NCI-H1092 treated with DMSO at 0.1 percent for 48 hours (cell line): Measurements from ENCODE around the gene ROBO1.
"Not testable (repeated sequence)": the region's sequence is repeated elsewhere in the genome, so short reads cannot be mapped to it uniquely, and the experiment has no call there.

Experiments
- DNase-seq: peaks from one replicate; lab custom pipeline; 2025; lab: John Stamatoyannopoulos, UW

The ROBO1 gene

GRCh38 chr3:79551321-79551892 lies 216.4 kb downstream of the ROBO1 start:
- no peak for DNase-seq

DNA sequence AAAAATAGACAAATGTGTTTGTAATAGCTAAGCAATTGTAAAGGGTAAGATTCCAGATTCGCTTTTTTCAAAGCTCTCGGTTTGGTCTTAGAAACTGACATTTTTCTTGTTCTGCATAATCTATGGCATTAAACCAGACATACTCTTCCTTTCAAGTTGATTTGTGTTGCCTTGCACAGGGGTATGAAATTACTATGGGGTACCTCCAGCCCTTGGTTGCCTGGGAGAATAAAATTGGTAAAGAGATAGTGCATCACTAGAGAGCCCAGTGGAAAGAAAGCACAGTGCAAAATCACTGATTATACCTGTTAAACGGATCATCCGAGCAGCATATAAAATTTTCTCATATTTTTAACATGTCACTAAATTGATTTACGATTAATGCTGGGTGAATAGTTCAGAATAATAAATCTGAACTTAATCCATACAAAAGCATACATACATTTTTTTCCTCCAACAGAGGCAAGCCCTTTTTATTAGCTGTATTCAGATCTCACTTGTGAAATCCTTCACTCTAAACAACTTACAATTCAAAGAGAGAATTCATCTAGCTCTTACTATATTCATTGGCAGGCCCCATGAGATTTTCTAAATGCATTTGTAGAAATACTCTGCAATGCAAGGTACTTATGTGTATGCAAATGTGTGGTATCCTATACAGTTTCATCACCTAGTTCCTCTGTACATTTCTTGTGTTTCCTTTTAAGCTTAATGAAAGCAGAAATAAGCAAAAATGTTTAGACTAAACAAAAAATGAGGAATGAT lies 224.4 kb downstream of the ROBO1 start:
- DNase-seq, result no peak

DNA sequence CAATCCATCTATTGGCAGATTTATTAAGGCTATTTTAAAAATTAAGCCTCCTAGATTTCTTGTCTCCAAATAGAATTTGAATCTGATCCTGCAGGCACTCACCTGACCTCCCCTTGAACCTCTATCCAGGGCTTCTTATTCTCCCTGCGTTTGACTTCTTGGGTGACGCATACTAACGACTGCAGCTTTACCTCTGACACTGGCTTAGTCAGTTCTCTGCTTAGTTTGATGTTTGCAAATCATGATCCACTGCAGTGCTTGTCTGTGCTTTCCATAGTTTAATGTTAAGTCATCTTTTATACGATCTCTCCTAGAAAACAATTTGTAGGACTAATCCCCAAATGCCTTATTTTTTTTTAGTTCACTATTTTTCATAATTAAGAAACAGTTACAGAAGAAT lies 233.1 kb downstream of the ROBO1 start:
- DNase-seq, result no peak

GRCh38 chr3:79531566-79532295 lies 236.1 kb downstream of the ROBO1 start:
- no peak for DNase-seq

GRCh38 chr3:79521221-79521848 lies 246.5 kb downstream of the ROBO1 start:
- peak; percentile 40 for DNase-seq

- peak; percentile 18 for DNase-seq
Measured at GRCh38 chr3:79517766-79518413, 249.9 kb downstream of the ROBO1 start.

DNA sequence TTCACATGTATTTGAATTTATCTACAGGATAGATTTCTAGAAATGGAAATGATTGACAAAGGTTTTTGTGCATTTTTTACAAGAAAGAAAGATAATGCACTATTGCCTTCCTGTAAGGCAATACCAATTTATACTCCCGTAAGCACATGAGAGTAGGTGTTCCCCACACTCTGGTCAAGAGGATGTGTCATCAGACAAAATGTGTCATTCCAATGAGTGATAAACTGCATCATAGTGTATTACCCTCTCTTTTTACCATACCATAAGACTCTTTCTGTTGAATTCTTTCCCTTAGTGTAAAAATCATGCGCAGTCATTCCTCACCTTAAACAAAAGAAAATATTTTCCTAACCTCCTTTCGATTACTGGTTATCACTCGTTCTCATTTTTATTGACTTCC lies 251.0 kb downstream of the ROBO1 start:
- no peak for DNase-seq

- no peak for DNase-seq
Measured at GRCh38 chr3:79515072-79515471, 252.7 kb downstream of the ROBO1 start.

DNA sequence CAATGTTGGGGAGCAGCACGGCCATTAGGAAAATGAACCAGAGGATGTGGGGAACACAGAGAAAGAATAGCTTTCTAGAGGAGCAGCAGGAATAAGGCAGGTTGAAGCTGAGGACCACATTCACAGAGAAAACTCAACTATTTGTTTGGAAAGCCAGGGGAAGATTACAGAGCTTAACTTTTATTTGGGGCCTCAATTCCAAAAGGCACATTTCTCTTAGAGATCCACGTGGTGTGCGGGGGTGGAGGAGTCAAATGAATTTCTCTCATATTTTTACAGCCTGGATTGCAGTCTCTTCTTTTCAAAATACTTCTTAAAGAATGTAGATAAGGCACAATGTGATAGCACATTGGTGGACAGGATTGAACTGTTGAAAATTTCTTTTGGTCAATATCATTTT lies 253.7 kb downstream of the ROBO1 start:
- no peak for DNase-seq

DNA sequence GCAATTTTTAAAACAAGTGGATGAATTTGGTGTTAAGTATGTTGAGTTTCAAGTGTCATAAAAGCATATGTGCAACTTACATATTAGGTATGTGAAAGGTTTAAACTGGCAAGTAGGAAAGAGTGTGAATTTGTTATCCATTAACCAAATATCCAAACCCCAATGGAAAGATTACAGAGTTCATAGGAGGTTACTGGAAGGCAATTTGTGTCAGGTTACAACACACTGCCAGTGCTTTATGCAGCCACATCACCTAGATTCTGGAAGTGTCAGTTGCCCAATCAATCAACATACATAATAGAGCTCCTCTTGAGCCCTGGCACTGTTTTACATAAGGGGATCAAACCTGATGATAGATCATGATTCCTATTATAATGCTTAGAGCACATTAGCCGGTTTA lies 261.0 kb downstream of the ROBO1 start:
- DNase-seq, result no peak

DNA sequence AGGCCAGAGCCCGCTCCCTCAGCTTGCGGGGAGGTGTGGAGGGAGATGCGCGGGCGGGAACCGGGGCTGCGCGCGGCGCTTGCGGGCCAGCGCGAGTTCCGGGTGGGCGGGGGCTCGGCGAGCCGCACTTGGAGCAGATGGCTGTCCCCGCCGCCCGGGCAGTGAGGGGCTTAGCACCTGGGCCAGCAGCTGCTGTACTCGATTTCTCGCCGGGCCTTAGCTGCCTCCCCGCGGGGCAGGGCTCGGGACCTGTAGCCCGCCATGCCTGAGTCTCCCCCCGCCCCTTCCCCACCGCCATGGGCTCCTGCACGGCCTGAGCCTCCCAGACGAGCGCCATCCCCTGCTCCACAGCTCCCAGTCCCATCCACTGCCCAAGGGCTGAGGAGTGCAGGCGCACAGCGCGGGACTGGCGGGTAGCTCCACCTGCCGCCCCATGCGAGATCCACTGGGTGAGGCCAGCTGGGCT lies 265.5 kb downstream of the ROBO1 start:
- DNase-seq, result not testable (repeated sequence)

GRCh38 chr3:79497447-79498111 lies 270.2 kb downstream of the ROBO1 start:
- DNase-seq, result peak; percentile 5

DNA sequence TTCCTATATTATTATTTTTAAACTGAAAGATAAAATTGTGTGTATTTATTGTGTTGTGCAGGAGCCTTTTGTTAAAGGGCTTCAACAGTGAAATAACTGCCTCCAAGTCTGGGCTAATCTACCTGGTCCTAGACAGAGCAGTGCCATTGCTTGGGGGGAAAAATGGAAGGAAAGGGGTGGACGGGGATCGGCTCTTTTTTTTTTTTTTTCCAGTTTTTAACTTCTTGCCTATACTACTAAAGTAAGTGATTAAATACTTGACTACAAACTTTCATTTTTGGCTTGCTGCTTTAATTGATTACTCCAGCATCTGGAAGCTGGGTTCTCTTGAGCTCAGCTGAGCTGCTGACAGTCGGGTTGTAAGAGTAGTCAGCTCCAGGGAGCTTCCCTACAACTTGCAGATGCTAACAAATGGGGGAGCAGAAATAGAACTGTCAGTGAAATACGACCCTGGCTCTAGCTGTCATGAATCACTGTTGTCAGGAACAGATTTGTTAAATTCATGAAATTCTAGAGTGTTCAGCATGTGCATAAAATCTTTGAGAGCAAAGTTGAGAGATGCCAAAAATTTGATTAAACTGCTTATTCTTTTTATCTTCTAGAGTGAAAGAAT lies 276.7 kb downstream of the ROBO1 start:
- no peak for DNase-seq

DNA sequence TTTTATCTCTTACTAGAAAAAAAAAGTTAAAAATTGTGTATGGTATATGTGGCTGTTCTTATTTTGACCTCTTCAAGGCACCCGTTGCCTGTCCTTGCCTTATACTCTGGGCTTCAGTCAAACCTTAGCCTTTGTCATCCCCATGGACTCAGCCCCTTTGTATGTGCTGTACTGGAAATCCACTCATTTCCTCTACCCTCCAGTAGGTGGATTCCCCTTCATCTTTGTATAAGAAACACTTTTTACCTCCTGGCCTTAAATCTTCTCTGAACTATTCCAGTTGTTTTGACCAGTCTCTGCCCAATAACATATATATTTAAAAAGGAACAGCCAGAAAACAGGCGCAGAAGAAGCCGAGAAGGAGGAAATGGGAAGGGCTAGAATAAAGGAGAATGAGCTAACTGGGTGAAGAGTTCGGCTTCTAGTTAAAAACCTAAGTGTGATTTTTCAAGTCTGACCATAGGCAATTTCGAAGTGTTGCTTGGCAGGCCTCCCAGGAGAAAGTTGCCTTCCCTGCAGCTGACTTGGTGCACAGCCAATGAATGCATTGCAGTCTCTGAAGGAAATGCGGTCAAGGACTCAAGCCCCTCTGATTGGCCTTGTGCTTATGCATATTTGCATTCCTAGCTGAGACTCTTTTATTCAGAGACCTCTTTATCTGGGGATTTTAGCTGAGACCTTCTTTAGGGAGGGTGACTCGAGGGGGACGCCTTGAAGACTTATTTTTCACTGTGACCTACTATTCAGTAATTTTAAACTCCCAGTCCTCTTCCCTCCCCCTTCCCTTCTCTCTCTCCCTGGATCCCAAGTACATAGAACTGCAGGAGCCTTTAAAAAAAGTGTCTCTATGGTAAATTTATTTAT lies 277.4 kb downstream of the ROBO1 start:
- DNase-seq, result no peak

GRCh38 chr3:79488407-79488806 lies 279.4 kb downstream of the ROBO1 start:
- DNase-seq, result no peak

DNA sequence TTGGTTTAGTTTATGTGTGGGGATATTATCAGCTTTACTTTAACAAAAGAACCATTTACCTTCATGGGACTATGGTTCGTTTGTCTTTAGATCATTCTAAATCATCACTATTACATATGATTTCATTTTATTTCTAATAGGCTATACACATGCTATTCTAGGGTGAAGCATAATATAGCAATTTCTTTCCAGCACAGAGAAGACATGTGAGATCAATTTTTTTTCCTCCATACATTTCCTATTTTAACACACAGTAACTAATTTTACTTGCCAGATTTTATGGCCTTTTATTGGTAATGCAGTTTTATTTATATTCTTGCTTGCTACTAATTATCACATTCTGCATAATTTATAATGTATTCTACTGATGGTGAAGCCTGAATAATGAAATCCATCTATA lies 287.1 kb downstream of the ROBO1 start:
- DNase-seq, result no peak

- DNase-seq, result no peak
Measured at GRCh38 chr3:79478620-79479019, 289.2 kb downstream of the ROBO1 start.

DNA sequence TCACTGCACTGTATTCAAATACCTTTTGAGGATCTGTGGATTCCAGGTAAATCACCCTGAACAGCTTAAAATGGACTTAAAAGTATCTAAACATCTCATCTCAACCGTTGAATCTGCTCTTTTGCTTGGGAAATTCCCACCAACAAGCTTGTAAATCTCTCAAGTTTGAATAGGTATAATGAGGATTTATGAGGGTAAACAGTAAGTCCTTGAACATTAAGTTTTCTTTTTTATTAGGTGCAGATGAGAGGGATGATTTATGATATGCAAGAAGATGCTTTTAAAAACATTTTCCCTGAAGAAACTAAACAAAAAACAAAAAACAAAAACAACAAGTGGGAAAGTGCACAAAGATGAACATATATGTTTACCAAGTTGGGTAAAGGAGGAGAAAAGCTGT lies 290.6 kb downstream of the ROBO1 start:
- DNase-seq, result no peak

DNA sequence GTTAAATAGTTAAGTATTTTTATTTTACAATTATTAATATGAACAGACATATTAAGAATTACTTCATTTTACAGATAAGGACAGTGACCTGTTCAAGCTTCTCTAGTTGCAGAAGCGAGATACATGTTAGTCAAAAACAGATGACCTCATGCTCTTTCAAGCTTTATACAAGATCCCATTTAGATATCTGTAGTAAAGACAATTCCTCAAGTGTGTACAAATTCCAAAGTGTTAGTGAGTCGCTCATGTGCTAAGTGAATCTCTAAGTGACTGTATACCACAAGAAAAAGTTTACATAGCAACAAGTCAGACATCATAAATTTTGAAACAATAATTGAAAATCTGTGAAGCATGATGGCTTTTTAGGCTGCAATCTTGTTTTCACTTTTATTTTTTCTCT lies 293.8 kb downstream of the ROBO1 start:
- DNase-seq, result no peak

- DNase-seq, result no peak
Measured at GRCh38 chr3:79467721-79468120, 300.1 kb downstream of the ROBO1 start.
